Ovary (tissue), 1 donor: ENCODE results near the gene DNMT3A.

Experiments used
- EP300 ChIP-seq: sonication (generic); formaldehyde crosslinking; IDR thresholded peaks from one replicate; pipeline ENCODE4 v1.6.1; 2017; ENCODE audit warnings: antibody characterized with exemption
- POLR2A ChIP-seq: fragments of 450-650 bp; IDR thresholded peaks from one replicate; pipeline ENCODE4 v1.6.1; 2017; ENCODE audit warnings: antibody characterized with exemption, mild to moderate bottlenecking, moderate library complexity

- TF ChIP-seq POLR2A (no peak), EP300 (no peak)
These were observed 73.6 kb downstream of the DNMT3A start for GRCh38 chr2:25268139-25268538.
